ENCODE measurements around the gene OR2D2.
"Not testable (repeated sequence)": the region's sequence is repeated elsewhere in the genome, so short reads cannot be mapped to it uniquely, and the experiment has no call there.

The OR2D2 gene

DNA sequence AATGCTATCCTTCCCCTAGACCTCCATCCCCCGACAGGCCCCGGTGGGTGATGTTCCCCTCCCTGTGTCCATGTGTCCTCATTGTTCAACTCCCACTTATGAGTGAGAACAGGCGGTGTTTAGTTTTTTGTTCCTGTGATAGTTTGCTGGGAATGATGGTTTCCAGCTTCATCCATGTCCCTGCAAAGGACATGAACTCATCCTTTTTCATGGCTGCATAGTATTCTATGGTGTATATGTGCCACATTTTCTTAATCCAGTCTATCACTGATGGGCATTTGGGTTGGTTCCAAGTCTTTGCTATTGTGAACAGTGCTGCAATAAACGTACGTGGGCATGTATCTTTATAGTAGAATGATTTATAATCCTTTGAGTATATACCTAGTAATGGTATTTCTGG, 4.6 kb downstream of the OR2D2 start:
- DNase-seq (ENCODE audit: low read depth, low spot score); H3K27ac ChIP-seq: not testable (repeated sequence)

DNA sequence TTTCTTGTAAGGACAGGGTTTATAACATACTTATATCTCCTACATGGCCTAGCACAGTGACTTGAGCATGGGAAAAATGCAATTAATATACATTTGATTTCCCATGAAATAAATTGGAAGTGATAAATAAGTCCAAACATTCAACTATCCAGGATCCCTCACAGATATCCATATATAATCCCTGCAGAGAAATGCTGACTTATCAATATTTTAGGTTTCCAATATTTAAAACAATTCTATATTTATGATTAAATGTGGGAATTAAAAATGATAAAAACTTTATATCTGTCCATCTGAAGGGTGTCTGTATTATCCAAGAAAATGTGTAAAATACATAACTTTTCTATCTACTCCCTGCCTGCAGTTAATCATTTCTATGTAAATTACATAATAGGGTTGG, 9.5 kb downstream of the OR2D2 start:
- no peak for DNase-seq (ENCODE audit: low read depth, low spot score)
- H3K27ac ChIP-seq: no peak overlapping the region

DNA sequence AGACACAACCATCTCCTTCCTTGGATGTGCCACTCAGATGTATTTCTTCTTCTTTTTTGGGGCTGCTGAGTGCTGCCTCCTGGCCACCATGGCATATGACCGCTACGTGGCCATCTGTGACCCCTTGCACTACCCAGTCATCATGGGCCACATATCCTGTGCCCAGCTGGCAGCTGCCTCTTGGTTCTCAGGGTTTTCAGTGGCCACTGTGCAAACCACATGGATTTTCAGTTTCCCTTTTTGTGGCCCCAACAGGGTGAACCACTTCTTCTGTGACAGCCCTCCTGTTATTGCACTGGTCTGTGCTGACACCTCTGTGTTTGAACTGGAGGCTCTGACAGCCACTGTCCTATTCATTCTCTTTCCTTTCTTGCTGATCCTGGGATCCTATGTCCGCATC, 15.4 kb downstream of the OR2D2 start:
- DNase-seq (ENCODE audit: low read depth, low spot score): no peak
- H3K27ac ChIP-seq: no peak overlapping the region

DNA sequence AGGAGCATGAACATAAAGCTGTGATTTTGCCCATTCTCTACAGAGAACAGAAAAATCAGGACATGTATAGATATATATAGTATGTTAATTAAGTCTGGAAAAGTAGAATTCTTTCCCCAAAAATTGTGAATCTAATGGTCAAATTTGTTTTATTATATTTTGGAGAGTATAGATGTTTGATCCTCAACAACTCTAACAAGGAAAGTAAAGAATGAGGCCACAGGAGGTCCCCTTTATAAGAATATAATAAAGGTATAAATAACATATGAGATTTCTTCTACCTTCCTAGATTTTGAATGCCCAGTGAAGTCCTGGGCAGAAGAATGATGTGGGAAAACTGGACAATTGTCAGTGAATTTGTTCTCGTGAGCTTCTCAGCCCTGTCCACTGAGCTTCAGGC, 16.0 kb downstream of the OR2D2 start, which contains the start of gene OR10A4:
Gene OR10A4 (plus strand): TSS at position 301 of the 400 bp plus-strand sequence. CDS start 23 bp downstream, at position 324.
- DNase-seq (ENCODE audit: low read depth, low spot score): no peak
- H3K27ac ChIP-seq: no peak within 1 kb of the TSS

DNA sequence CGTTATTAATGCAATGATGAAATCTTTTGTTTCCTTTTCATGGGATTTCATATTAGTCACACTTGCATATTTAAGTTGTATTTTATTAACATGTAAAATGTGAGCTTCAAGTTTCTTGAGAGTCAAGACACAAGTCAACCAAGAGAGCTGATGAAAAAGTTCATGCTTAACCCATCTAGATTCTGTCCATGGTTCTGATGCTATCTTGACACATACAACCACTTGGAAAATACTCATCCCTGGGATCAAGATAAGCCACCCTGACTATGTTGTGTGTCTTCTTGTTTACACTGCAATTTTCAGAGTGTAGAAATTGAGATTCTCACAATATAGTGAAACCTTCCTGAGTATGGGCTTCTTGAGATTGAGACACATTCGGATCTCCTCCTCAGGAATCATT, 16.5 kb downstream of the OR2D2 start:
- no peak overlapping the region for H3K27ac ChIP-seq
- no peak for DNase-seq (ENCODE audit: low read depth, low spot score)

DNA sequence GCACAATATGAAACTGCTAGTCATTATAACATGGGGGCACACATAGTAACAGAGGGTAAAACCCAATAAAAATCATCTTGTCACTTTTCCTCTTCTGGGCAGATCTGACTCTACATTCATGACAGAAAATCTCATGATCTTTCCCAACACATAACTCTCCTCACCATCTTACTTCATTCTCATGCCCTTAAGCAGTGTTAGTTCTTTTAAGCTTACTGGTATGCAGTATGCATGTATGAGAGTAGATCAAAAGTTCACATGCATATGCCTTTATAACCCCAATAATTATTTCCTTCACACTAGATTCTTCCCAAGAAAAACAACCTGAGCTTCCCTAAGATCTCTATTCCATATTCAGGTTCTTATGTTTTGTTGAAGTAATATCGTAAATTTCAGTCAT, 21.0 kb downstream of the OR2D2 start:
- DNase-seq (ENCODE audit: low read depth, low spot score): no peak
- no peak overlapping the region for H3K27ac ChIP-seq

DNA sequence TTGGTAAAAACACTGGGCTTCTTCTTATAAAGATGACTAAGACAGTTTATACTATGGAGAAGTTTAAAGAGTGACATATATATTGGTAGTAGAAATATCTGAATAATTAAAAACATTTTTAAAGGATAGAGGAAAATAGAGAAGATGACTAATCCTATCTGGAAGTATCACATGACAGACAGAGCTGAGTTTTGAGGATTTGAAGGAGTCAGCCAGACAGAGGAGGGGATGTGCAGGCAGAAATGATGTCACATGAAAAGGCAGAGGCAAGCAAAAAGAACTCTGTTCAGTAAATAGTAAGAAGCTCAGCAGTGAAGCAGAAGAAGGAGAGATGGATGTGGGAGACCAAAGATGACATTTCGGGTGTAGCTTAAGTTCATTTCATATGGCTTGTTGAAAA, 27.9 kb downstream of the OR2D2 start:
- DNase-seq (ENCODE audit: low read depth, low spot score): no peak

DNA sequence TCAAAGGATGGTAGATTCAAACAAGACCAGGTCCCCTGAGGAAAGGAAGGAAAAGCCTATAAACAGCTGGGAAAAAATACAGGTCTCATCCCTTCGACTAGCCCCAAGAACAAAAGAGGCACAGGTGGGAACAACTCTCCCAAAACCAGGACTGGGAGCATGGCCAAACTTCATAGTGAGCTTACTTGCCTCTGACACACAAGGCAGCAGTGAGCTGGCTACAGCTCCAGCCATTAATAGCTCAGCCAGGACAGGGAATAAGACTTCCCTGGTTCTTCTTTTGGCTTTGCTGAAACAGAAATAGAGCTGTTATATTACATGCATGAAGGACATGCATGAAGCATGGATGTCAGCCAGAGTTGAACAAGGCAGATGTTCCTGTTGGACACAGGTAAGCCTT, 29.3 kb downstream of the OR2D2 start, which contains the start of gene OR10A2:
Gene OR10A2 (plus strand): TSS at position 97 of the 400 bp plus-strand sequence. CDS start 6,698 bp downstream, outside the sequence.
- no peak within 1 kb of the TSS for H3K27ac ChIP-seq
- DNase-seq (ENCODE audit: low read depth, low spot score): peak; percentile 29

More for the DNA sequence above, 27.9 kb downstream of the OR2D2 start:
- no peak overlapping the region for H3K27ac ChIP-seq

DNA sequence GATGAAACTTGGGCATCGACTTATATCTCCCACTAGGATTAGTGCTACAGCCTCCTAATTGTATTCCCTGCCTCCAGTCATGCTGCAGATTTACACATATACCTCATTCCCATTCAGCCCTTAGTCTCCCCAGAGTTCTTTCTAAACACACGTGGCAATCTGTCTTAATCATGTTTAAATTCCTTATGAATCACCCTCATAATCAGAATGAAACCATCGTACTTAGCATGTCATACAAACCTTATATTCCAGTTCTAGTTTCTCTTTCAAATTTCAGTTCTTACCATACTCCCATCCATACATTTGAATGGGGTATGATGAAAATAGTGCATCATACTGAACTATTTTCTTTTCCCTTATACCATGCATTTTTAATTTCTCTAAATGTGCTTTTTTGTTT, 35.4 kb downstream of the OR2D2 start:
- peak overlapping the region; percentile 26 for H3K27ac ChIP-seq

GRCh38 chr11:6855971-6856541, 36.2 kb downstream of the OR2D2 start:
- DNase-seq (ENCODE audit: low read depth, low spot score): peak; percentile 72
- peak overlapping the region; percentile 26 for H3K27ac ChIP-seq

More for the DNA sequence above, 35.4 kb downstream of the OR2D2 start:
- peak; percentile 51 for DNase-seq (ENCODE audit: low read depth, low spot score)

DNA sequence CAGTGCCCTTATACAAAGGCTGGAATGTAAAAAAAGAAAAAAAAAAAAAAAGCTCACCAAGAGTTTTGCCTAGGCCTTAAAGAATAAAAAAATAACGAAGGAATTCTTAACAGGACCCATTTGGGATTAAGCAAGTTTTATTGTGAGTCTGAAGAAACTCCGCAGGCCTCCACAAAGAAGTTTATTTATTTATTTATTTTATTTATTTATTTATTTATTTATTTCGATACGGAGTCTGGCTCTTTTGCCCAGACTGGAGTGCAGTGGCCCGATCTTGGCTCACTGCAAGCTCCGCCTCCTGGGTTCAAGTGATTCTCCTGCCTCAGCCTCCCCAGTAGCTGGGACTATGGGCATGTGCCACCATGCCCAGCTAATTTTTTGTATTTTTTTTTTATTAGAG, 37.5 kb downstream of the OR2D2 start:
- DNase-seq (ENCODE audit: low read depth, low spot score); H3K27ac ChIP-seq: not testable (repeated sequence)

DNA sequence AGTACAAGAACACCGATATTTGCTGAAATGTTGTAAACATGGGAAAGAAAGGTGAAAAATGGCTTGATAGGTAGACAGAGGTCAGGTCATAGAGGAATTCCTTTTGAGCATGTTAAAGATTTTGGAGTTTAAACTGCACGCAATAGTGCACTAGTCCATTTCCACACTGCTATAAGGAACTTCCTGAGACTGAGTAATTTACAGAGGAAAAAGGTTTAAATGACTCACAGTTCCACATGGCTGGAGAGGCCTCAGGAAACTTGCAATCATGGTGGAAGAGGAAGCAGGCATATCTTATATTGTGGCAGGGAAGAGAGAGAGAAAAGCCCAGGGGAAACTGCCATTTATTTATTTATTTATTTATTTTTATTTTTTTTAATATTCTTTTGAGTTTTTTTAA, 41.8 kb downstream of the OR2D2 start:
- DNase-seq (ENCODE audit: low read depth, low spot score): no peak
- H3K27ac ChIP-seq: no peak overlapping the region

GRCh38 chr11:6845383-6845782, 46.9 kb downstream of the OR2D2 start, which contains the start of gene OR10A5:
Gene OR10A5 (plus strand): TSS chr11:6845683. CDS start chr11:6845683, 0 bp downstream.
- no peak within 1 kb of the TSS for H3K27ac ChIP-seq

DNA sequence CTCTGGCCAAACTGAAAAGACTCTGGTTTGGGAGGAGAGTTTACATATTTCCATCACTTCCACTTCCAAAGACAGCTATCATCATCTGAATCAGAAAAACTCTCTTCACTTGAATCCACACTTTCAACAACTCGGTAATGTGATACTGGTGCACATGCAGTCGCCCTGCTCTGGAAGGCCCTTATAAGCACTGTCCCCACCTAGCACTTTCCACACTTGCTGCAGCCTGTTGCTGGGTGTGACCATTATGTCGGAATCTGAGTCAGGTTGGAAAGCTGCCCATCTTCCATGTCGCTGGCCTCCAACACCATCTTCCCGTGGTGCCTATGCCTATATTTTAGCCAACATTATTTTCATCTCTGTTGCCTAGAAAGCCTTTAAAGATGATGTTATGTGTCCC, 47.9 kb downstream of the OR2D2 start:
- no peak overlapping the region for H3K27ac ChIP-seq
- no peak for DNase-seq (ENCODE audit: low read depth, low spot score)

More at GRCh38 chr11:6845383-6845782, 46.9 kb downstream of the OR2D2 start, which contains the start of gene OR10A5:
- DNase-seq (ENCODE audit: low read depth, low spot score): no peak

- DNase-seq (ENCODE audit: low read depth, low spot score): no peak
- no peak overlapping the region for H3K27ac ChIP-seq
Observed at GRCh38 chr11:6843670-6844069, 48.6 kb downstream of the OR2D2 start.

DNA sequence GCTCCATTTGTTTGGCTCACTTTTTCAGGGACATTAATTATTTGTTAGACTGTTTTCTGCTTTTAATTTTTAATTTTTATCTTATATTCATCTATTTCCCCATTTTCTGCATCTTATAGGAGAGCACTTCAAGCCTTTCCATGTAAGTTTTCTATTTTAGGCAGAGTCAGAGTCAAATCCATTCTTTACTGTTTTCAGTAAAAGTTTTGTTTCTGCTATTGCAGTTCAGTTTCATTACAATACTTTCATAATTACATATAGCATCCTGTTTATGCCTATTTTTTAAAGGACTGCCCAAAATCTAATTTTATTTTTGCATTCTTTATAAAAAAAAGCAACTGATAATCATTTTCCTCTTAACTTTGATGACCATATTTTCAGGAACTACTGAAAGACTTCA, 50.6 kb downstream of the OR2D2 start:
- H3K27ac ChIP-seq: no peak overlapping the region
- DNase-seq (ENCODE audit: low read depth, low spot score): no peak
